ENCODE measurements around the gene TPPP.
"Not testable (repeated sequence)": the region's sequence is repeated elsewhere in the genome, so short reads cannot be mapped to it uniquely, and the experiment has no call there.

Gene TPPP
- long read RNA-seq, donor 1, full-length matches to known transcripts: 1 of 1 reads
- long read RNA-seq, donor 1, partial matches to known transcripts: 0 of 1 reads
- long read RNA-seq, donor 1, other reads (novel, unspliced or antisense): 0 of 1 reads
- long read RNA-seq, donor 2: 0 reads
- long read RNA-seq, donor 3: 0 reads
- long read RNA-seq, donor 4, full-length matches to known transcripts: 2 of 8 reads
- long read RNA-seq, donor 4, partial matches to known transcripts: 6 of 8 reads
- long read RNA-seq, donor 4, other reads (novel, unspliced or antisense): 0 of 8 reads
- long read RNA-seq, donor 5: 0 reads
- long read RNA-seq, donor 6, full-length matches to known transcripts: 4 of 4 reads
- long read RNA-seq, donor 6, partial matches to known transcripts: 0 of 4 reads
- long read RNA-seq, donor 6, other reads (novel, unspliced or antisense): 0 of 4 reads
- long read RNA-seq, donor 7, full-length matches to known transcripts: 4 of 4 reads
- long read RNA-seq, donor 7, partial matches to known transcripts: 0 of 4 reads
- long read RNA-seq, donor 7, other reads (novel, unspliced or antisense): 0 of 4 reads
- long read RNA-seq, donor 8: 0 reads

GRCh38 chr5:693271-694041 lies at the start of gene TPPP:
Gene TPPP, minus strand, starts transcription at chr5:693352. Its CDS starts 15,292 bp downstream, at chr5:678060.
- peak; percentile 71 for DNase-seq

GRCh38 chr5:742276-742675 lies 49.1 kb upstream of the TPPP start:
- not testable (repeated sequence) for DNase-seq

GRCh38 chr5:734145-734544 lies 41.0 kb upstream of the TPPP start:
- not testable (repeated sequence) for DNase-seq

- DNase-seq: not testable (repeated sequence)
Observed at GRCh38 chr5:732754-733454, 39.8 kb upstream of the TPPP start.

- not testable (repeated sequence) for DNase-seq
Observed at GRCh38 chr5:729225-729624, 36.1 kb upstream of the TPPP start.

GRCh38 chr5:727087-727486 lies 33.9 kb upstream of the TPPP start:
- DNase-seq: not testable (repeated sequence)

GRCh38 chr5:723865-724264 lies 30.7 kb upstream of the TPPP start:
- not testable (repeated sequence) for DNase-seq

GRCh38 chr5:723309-723708 lies 30.2 kb upstream of the TPPP start:
- DNase-seq: not testable (repeated sequence)

GRCh38 chr5:719379-719778 lies 26.2 kb upstream of the TPPP start:
- not testable (repeated sequence) for DNase-seq

GRCh38 chr5:717143-717542 lies 24.0 kb upstream of the TPPP start:
- no peak for DNase-seq

- not testable (repeated sequence) for DNase-seq
Observed at GRCh38 chr5:716740-717139, 23.6 kb upstream of the TPPP start.

- DNase-seq: not testable (repeated sequence)
Observed at GRCh38 chr5:715636-716035, 22.5 kb upstream of the TPPP start.

GRCh38 chr5:714215-715118 lies 21.3 kb upstream of the TPPP start:
- DNase-seq: not testable (repeated sequence)

- DNase-seq: not testable (repeated sequence)
Observed at GRCh38 chr5:713686-714085, 20.5 kb upstream of the TPPP start.

GRCh38 chr5:708848-709517 lies 15.8 kb upstream of the TPPP start:
- not testable (repeated sequence) for DNase-seq

GRCh38 chr5:708374-708773 lies 15.2 kb upstream of the TPPP start:
- DNase-seq: not testable (repeated sequence)

GRCh38 chr5:706127-706526 lies 13.0 kb upstream of the TPPP start:
- DNase-seq: not testable (repeated sequence)

- not testable (repeated sequence) for DNase-seq
Observed at GRCh38 chr5:696753-697702, 3.9 kb upstream of the TPPP start.

GRCh38 chr5:696191-696590 lies 3.0 kb upstream of the TPPP start:
- DNase-seq: not testable (repeated sequence)

All from right kidney (tissue), 9 donors.